G401.6 (cell line): ENCODE data around the gene PLCG1.

Experiments used
- FAIRE-seq: peaks from 2 replicates; lab custom pipeline; 2012; peaks lifted over from hg19 to GRCh38; lab: Jason Lieb, UNC

The PLCG1 gene

GRCh38 chr20:41167481-41168253 is 30.3 kb downstream of the PLCG1 start:
- no peak for FAIRE-seq

DNA sequence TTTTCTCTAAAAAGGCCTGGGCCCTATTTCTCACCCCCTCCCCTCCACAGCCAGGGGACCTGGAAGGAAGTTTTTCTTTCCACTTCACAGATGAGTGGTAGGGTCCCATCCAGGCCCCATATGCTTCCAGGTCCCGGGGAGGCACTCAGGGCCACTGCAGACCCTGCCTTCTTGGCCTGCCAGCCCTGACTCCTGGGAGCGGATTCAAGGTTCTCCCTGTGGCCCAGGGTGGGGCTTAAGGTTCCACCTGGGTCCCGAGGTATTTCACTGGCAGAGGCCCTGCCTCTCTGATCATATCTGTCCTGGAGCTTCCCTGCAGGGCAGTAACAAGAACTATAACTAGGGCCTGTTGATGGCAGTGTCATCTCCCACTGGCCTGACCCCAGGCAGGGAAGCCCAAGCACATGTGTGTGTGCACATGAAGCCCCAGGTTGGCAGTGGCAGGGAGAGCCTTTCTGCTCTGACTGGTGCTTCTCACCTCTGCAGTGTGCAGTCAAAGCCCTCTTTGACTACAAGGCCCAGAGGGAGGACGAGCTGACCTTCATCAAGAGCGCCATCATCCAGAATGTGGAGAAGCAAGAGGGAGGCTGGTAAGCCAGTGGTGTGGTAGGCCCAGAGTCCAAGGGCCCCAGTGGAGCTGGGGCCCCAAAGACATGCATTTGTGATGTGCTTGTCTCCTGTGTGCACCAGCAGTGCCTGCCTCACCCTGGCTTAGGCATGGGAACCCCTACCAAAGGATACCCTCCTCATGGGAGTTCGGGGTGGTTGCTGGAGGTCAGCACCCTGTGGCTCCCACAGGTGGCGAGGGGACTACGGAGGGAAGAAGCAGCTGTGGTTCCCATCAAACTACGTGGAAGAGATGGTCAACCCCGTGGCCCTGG is 31.2 kb downstream of the PLCG1 start:
- FAIRE-seq: no peak

GRCh38 chr20:41169162-41169690 is 31.9 kb downstream of the PLCG1 start:
- FAIRE-seq: no peak

DNA sequence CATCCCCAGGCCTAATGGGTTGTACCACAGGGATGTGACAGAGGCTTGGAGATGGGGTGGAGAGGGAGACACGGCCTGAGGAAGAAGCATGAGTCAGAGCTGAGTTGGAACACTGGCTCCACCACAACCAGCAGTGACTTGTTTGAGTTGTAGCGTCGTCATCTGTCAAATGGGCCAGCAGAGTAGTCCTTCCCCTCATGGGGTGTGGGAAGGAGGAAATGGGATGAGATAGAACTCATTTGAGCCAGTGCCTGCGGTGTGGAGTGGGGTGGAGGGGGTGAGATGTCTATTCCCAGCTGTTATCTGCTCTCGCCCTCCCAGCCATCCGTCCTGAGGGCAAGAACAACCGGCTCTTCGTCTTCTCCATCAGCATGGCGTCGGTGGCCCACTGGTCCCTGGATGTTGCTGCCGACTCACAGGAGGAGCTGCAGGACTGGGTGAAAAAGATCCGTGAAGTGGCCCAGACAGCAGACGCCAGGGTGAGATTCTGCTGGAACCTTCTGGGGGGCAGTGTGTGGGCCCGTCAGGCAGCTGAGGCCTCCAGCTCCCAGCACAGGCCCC is 32.5 kb downstream of the PLCG1 start:
- FAIRE-seq: no peak

- no peak for FAIRE-seq
Observed at GRCh38 chr20:41170386-41171105, 33.2 kb downstream of the PLCG1 start.

DNA sequence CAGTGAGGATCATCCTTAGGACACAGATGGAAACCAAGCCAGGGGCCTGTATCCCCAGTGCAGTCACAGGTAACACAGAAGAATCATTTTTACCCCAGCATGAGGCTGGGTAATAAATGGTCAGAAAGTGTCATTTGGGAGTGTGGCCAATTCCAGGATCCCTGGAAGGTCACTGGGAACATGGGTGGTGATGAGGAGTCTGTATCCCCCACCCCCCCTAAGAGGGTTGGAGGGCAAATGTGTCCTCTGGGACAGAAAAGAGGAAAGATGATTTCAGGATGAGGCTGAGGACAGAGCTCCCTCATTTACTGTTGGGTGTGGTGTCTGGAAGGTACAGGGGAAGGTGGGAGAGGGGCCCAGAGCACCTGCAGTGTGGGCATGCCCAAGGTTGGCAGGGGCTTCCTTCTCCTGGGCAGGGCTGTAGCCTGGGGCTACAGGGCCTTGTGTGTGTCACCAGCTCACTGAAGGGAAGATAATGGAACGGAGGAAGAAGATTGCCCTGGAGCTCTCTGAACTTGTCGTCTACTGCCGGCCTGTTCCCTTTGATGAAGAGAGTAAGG is 34.5 kb downstream of the PLCG1 start:
- no peak for FAIRE-seq

- FAIRE-seq: no peak
Observed at GRCh38 chr20:41172296-41173140, 35.2 kb downstream of the PLCG1 start.

- FAIRE-seq: peak; percentile 49
Observed at GRCh38 chr20:41173161-41173721, 35.9 kb downstream of the PLCG1 start.

DNA sequence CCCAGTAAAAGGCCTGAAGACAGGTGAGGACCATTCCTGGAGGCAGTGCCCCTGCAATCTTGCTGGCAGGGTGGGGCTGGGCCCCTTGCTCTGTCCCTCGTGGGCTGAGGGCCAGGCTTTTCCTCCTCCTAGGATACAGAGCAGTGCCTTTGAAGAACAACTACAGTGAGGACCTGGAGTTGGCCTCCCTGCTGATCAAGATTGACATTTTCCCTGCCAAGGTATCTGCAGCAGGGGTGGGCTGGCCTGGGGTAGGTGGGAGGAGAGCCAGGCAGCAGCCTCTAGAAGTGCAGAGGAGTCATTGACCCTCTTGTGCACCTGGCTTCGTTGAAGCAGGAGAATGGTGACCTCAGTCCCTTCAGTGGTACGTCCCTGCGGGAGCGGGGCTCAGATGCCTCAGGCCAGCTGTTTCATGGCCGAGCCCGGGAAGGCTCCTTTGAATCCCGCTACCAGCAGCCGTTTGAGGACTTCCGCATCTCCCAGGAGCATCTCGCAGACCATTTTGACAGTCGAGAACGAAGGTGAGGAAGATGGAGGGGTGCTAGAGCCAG is 36.5 kb downstream of the PLCG1 start:
- no peak for FAIRE-seq

GRCh38 chr20:41174373-41174772 is 37.0 kb downstream of the PLCG1 start:
- FAIRE-seq: no peak

DNA sequence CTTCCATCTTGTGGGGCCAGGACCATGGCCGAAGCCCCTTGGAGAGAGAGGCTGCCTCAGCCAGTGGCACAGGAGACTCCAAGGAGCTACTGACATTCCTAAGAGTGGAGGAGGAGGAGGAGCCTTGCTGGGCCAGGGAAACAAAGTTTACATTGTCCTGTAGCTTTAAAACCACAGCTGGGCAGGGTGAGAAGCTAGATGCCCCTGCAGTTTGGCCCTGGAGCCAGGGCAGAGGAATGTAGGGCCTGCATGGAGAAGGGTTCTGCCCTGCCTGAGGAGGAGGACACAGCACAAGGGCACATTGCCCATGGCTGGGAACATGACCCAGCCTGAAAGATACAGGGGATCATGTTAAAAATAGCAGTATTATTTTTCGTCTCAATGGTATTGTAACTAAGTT is 37.4 kb downstream of the PLCG1 start:
- no peak for FAIRE-seq

- no peak for FAIRE-seq
Observed at GRCh38 chr20:41175201-41175651, 37.9 kb downstream of the PLCG1 start.

- FAIRE-seq: no peak
Observed at GRCh38 chr20:41175727-41176330, 38.5 kb downstream of the PLCG1 start.

- FAIRE-seq: no peak
Observed at GRCh38 chr20:41176711-41177552, 39.6 kb downstream of the PLCG1 start.

DNA sequence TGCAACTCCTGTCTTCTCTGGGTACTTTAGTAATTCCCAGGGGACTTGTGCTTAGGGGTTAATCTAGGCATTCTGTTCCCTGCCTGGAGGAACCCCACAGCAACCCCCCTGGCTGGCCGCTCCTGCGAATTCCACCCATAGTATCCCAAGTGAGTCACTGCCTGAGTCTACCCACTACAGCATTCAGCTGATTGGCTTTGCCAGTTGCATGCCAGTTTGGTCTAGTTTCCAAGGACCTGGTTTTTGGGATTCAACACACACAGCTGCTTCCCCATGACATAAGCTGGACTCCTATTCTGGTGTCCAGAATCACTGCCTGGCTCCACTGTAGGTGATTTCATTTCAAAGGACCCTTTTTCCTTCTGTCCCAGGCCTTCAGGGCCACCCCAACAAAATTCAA is 40.3 kb downstream of the PLCG1 start:
- FAIRE-seq: no peak

- no peak for FAIRE-seq
Observed at GRCh38 chr20:41178495-41178894, 41.2 kb downstream of the PLCG1 start.

DNA sequence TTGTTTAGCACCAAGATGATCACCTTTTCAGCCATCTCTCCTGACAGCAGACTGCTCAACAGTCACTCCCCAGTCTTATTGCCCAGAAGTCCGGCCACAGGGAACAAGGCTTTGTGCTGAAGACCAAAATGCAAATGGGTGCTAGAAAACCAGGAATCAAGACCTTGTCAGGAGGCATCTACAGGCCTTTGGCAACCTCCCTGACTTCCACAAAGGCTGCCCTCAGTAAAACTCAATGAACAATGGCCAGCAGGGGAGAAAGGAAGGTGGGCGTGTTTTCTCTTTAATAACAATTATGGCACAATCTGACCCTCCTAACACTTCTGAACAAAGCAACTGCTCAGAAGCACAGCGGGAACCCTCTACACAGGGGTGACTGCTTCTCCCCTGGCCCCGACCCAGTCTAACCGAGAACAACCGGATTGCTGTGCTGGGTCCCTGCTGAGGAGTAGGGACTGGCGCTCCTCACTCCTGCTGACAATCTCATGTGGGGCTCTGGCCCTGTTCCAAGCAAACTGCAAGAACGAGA is 41.6 kb downstream of the PLCG1 start:
- FAIRE-seq: no peak

GRCh38 chr20:41179961-41180360 is 42.6 kb downstream of the PLCG1 start:
- no peak for FAIRE-seq
